CD4-positive, alpha-beta T cell treated with Interleukin-12 subunit alpha and Interleukin-12 subunit beta, for 1 hour (primary cell): ENCODE results near the gene HSCB.
"Not testable (repeated sequence)": the region's sequence is repeated elsewhere in the genome, so short reads cannot be mapped to it uniquely, and the experiment has no call there.

Experiments
- DNase-seq: peaks from one replicate; pipeline ENCODE4 v3.0.0-alpha.2; 2020

The HSCB gene

GRCh38 chr22:28741785-28742561 lies at the start of gene HSCB, which contains the start of gene CHEK2:
HSCB (plus strand) TSS chr22:28742039; CDS start chr22:28742096, 57 bp downstream.
CHEK2 (minus strand) TSS chr22:28741820; CDS start chr22:28734721, 7,099 bp downstream.
- DNase-seq, result peak; percentile 98

GRCh38 chr22:28693041-28693760 lies 48.6 kb upstream of the HSCB start:
- not testable (repeated sequence) for DNase-seq

GRCh38 chr22:28702891-28703290 lies 38.9 kb upstream of the HSCB start:
- DNase-seq, result no peak

- DNase-seq, result no peak
Measured at GRCh38 chr22:28703436-28703835, 38.4 kb upstream of the HSCB start.

GRCh38 chr22:28706845-28707244 lies 35.0 kb upstream of the HSCB start:
- DNase-seq, result no peak

- DNase-seq, result no peak
Measured at GRCh38 chr22:28710107-28710506, 31.7 kb upstream of the HSCB start.

GRCh38 chr22:28710576-28711191 lies 31.2 kb upstream of the HSCB start:
- no peak for DNase-seq

GRCh38 chr22:28711341-28711740 lies 30.5 kb upstream of the HSCB start:
- DNase-seq, result no peak

- DNase-seq, result no peak
Measured at GRCh38 chr22:28711820-28712777, 29.7 kb upstream of the HSCB start.

- peak; percentile 3 for DNase-seq
Measured at GRCh38 chr22:28714043-28714628, 27.7 kb upstream of the HSCB start.

GRCh38 chr22:28715611-28716010 lies 26.2 kb upstream of the HSCB start:
- DNase-seq, result no peak

- no peak for DNase-seq
Measured at GRCh38 chr22:28716686-28717085, 25.2 kb upstream of the HSCB start.

- no peak for DNase-seq
Measured at GRCh38 chr22:28718044-28718443, 23.8 kb upstream of the HSCB start.

GRCh38 chr22:28728002-28728401 lies 13.8 kb upstream of the HSCB start:
- no peak for DNase-seq

GRCh38 chr22:28728621-28729313 lies 13.1 kb upstream of the HSCB start:
- DNase-seq, result no peak

- DNase-seq, result no peak
Measured at GRCh38 chr22:28730179-28730578, 11.7 kb upstream of the HSCB start.

- no peak for DNase-seq
Measured at GRCh38 chr22:28734393-28734792, 7.4 kb upstream of the HSCB start.

GRCh38 chr22:28736301-28737155 lies 5.3 kb upstream of the HSCB start:
- DNase-seq, result no peak

- no peak for DNase-seq
Measured at GRCh38 chr22:28737701-28738100, 4.1 kb upstream of the HSCB start.

GRCh38 chr22:28738876-28739275 lies 3.0 kb upstream of the HSCB start:
- not testable (repeated sequence) for DNase-seq
